OCI-LY7 (cell line): ENCODE data around the gene ALDH1L1. TPM values are rescaled to one million over a fixed set of nuclear protein-coding genes. Genes with fewer than 3 reads are reported as not detected.

Source experiments
- BruUV-seq: library from RNA; stranded (reverse); fragments of 400-500 nt; replicated peaks from 2 replicates; lab custom pipeline; 2021; lab: Mats Ljungman, UMichigan
- CTCF ChIA-PET: fragments of 300-600 bp; sonication (Branson Sonifier 250); formaldehyde crosslinking; loops from one replicate; lab custom pipeline; 2022; ENCODE audit warnings: antibody characterized with exemption; ENCODE audit not compliant: unreplicated experiment; lab: Charles Lee
- POLR2A ChIA-PET: fragments of 300-600 bp; sonication (Branson Sonifier 250); formaldehyde crosslinking; loops from one replicate; lab custom pipeline; 2022; ENCODE audit warnings: antibody characterized with exemption; lab: Charles Lee
- DNase-seq: peaks from one replicate; pipeline ENCODE4 v3.0.0-alpha.2; 2015; ENCODE audit warnings: low spot score
- H2AFZ ChIP-seq: fragments of 200-600 bp; sonication (generic), shearing (Covaris generic); 2 replicates; pipeline ENCODE4 v1.6.1; 2014; ENCODE audit warnings: mild to moderate bottlenecking, antibody characterized with exemption, low read length, moderate library complexity
- H3K27ac ChIP-seq: fragments of 200-600 bp; sonication (generic); 2 replicates; pipeline ENCODE4 v1.5.1; 2014; ENCODE audit warnings: mixed run types, low read depth, mild to moderate bottlenecking, moderate library complexity, low read length, inconsistent platforms; ENCODE audit not compliant: poor library complexity, severe bottlenecking
- H3K36me3 ChIP-seq: fragments of 200-600 bp; sonication (generic); 2 replicates; pipeline ENCODE4 v1.6.1; 2014; ENCODE audit warnings: mild to moderate bottlenecking, antibody characterized with exemption, low read length, moderate library complexity, mixed read lengths; ENCODE audit not compliant: insufficient read depth
- H3K4me1 ChIP-seq: fragments of 200-600 bp; sonication (generic); 2 replicates; pipeline ENCODE4 v1.5.1; 2014; ENCODE audit warnings: mild to moderate bottlenecking, low read length; ENCODE audit not compliant: insufficient read depth, poor library complexity, severe bottlenecking
- H3K4me2 ChIP-seq: fragments of 200-600 bp; sonication (generic); 2 replicates; pipeline ENCODE4 v1.6.1; 2014; ENCODE audit warnings: mild to moderate bottlenecking, low read length
- H3K4me3 ChIP-seq: fragments of 200-600 bp; sonication (generic); 2 replicates; pipeline ENCODE4 v1.5.1; 2014; ENCODE audit warnings: mild to moderate bottlenecking, low read depth, low read length; ENCODE audit not compliant: poor library complexity, severe bottlenecking
- H3K79me2 ChIP-seq: fragments of 200-600 bp; sonication (generic); 2 replicates; pipeline ENCODE4 v1.6.1; 2016; ENCODE audit warnings: low read depth, mild to moderate bottlenecking, low read length, moderate library complexity, mixed read lengths; ENCODE audit not compliant: insufficient read depth
- H3K9me2 ChIP-seq: fragments of 200-600 bp; sonication (generic); 2 replicates; pipeline ENCODE4 v1.6.1; 2016; ENCODE audit warnings: mild to moderate bottlenecking, low read length, mixed read lengths; ENCODE audit not compliant: insufficient read depth
- H3K9me3 ChIP-seq: fragments of 200-600 bp; sonication (generic); 2 replicates; pipeline ENCODE4 v1.6.1; 2014; ENCODE audit warnings: mild to moderate bottlenecking, mixed run types, low read length, mixed read lengths
- H4K20me1 ChIP-seq: fragments of 200-600 bp; sonication (generic); 2 replicates; pipeline ENCODE4 v1.6.1; 2014; ENCODE audit warnings: mild to moderate bottlenecking, antibody characterized with exemption, low read length, moderate library complexity, mixed read lengths; ENCODE audit not compliant: insufficient read depth
- EZH2phosphoT487 ChIP-seq: fragments of 200-600 bp; sonication (generic); IDR thresholded peaks from 2 replicates; pipeline ENCODE4 v1.6.1; 2018; ENCODE audit warnings: low read depth, borderline replicate concordance, mild to moderate bottlenecking, mixed run types, antibody characterized with exemption, low read length, moderate library complexity, mixed read lengths
- intact Hi-C: fragments of 100-400 bp; cut with micrococcal nuclease; formaldehyde crosslinking; loops from one replicate; pipeline ENCODE4 v1.10.0; 2022; ENCODE audit not compliant: unreplicated experiment
- total RNA-seq, 2 experiments: library from RNA; depleted of rRNA in 1 of 2; stranded (reverse); fragments of >200 nt in 1 of 2; shearing (Covaris generic) in 1 of 2; gene quantifications; 2 replicates each; pipeline ENCODE4 v1.2.3, GENCODE V29; 2014 to 2022
- TF ChIP-seq, protein P1 (sequence below): fragments of 200-600 bp; sonication (generic); conservative IDR thresholded peaks from 2 replicates; pipeline ENCODE4 v1.5.1; 2014; ENCODE audit warnings: mild to moderate bottlenecking, antibody characterized with exemption, low read length, moderate library complexity, mixed read lengths

Gene ALDH1L1
- total RNA-seq, 2 experiments from 2014 or later = not detected

GRCh38 chr3:126117786-126118185, 62.6 kb downstream of the ALDH1L1 start:
- H3K9me3 ChIP-seq = no peaks in the 10 kb centered on the region
- no peaks in the 10 kb centered on the region for H3K4me1 ChIP-seq
- H3K9me2 ChIP-seq = no peaks in the 10 kb centered on the region
- no peaks in the 10 kb centered on the region for H3K79me2 ChIP-seq
- no peak overlapping the region for H3K4me2 ChIP-seq
- no TSS peak for BruUV-seq
- H3K27ac ChIP-seq = no peak overlapping the region
- intact Hi-C loops = no loop called here
- ChIA-PET POLR2A (no interaction called here), CTCF (no interaction called here)
- DNase-seq = no peak
- H4K20me1 ChIP-seq = no peaks in the 10 kb centered on the region
- no peak overlapping the region for H3K4me3 ChIP-seq
- no peak for TF ChIP-seq EZH2phosphoT487
- TF ChIP-seq, protein P1, sequence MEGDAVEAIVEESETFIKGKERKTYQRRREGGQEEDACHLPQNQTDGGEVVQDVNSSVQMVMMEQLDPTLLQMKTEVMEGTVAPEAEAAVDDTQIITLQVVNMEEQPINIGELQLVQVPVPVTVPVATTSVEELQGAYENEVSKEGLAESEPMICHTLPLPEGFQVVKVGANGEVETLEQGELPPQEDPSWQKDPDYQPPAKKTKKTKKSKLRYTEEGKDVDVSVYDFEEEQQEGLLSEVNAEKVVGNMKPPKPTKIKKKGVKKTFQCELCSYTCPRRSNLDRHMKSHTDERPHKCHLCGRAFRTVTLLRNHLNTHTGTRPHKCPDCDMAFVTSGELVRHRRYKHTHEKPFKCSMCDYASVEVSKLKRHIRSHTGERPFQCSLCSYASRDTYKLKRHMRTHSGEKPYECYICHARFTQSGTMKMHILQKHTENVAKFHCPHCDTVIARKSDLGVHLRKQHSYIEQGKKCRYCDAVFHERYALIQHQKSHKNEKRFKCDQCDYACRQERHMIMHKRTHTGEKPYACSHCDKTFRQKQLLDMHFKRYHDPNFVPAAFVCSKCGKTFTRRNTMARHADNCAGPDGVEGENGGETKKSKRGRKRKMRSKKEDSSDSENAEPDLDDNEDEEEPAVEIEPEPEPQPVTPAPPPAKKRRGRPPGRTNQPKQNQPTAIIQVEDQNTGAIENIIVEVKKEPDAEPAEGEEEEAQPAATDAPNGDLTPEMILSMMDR = no peak
- no peaks in the 10 kb centered on the region for H3K36me3 ChIP-seq
- no peak overlapping the region for H2AFZ ChIP-seq

DNA sequence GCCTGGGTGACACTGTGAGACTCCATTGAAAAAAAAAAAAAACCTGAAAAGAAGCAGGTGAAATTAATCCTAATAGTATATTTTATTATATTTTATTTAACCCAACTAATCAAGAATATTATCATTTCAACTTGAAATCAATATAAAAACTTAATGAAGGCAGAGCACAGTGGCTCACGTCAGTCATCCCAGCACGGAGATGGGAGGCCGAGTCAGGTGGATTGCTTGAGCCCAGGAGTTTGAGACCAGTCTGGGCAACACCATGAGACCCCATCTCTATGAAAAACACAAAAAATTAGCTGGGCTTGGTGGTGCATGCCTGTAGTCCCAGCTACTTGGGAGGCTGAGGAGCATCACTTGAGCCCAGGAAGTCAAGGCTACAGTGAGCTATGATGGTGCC, 63.2 kb downstream of the ALDH1L1 start:
- intact Hi-C loops = no loop called here

DNA sequence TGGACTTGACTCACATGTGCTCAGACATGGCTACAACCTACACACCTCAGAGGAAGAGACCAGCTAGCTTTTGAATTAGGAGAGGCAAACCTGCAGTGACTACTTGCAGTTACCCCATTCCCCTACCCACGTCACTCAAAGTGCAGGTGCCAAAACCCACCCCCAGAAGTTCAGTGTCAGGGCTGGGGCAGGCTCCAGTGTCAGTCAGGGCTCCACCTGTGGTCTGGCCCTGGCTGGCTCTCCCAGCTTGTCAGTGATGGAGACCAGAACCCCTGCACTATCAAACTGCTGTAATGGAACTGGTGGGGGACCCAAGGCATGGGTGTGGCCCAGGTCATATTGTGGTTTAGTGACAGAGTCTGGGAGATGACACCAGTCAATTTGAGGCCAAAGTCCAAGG, 63.9 kb downstream of the ALDH1L1 start:
- Histone ChIP-seq H3K27ac (no peak overlapping the region), H3K36me3 (no peaks in the 10 kb centered on the region), H3K9me2 (no peaks in the 10 kb centered on the region), H3K79me2 (no peaks in the 10 kb centered on the region), H3K4me3 (no peak overlapping the region), H3K4me1 (no peaks in the 10 kb centered on the region), H3K9me3 (no peaks in the 10 kb centered on the region), H4K20me1 (no peaks in the 10 kb centered on the region), H3K4me2 (no peak overlapping the region), H2AFZ (no peak overlapping the region)
- no peak for DNase-seq
- BruUV-seq = no TSS peak
- TF ChIP-seq, protein P1 = no peak
- TF ChIP-seq EZH2phosphoT487 = no peak
- POLR2A ChIA-PET = no interaction called here
- CTCF ChIA-PET = no interaction called here
- intact Hi-C loops = no loop called here

More for the DNA sequence above, 63.2 kb downstream of the ALDH1L1 start:
- no peaks in the 10 kb centered on the region for H3K36me3 ChIP-seq
- CTCF ChIA-PET = no interaction called here
- no peaks in the 10 kb centered on the region for H3K4me1 ChIP-seq
- no TSS peak for BruUV-seq
- no peak for DNase-seq
- no peaks in the 10 kb centered on the region for H3K9me2 ChIP-seq
- no peak overlapping the region for H2AFZ ChIP-seq
- no peak overlapping the region for H3K4me2 ChIP-seq
- H3K4me3 ChIP-seq = no peak overlapping the region
- H4K20me1 ChIP-seq = no peaks in the 10 kb centered on the region
- no peak for TF ChIP-seq EZH2phosphoT487
- TF ChIP-seq, protein P1 = no peak
- POLR2A ChIA-PET = no interaction called here
- H3K27ac ChIP-seq = no peak overlapping the region
- H3K9me3 ChIP-seq = no peaks in the 10 kb centered on the region
- H3K79me2 ChIP-seq = no peaks in the 10 kb centered on the region
